BLaER1 treated with 17β-estradiol and CSF1 and Interleukin-3, amounts not matched to agents 10 nM and 100 nM (cell line): ENCODE measurements around the gene ZBTB24.
A peak's percentile ranks its signal among the peaks of the same experiment; 100 is the strongest.

Experiments used
- H3K27ac ChIP-seq, 11 experiments: shearing (Covaris generic); formaldehyde crosslinking; 2 replicates each; pipeline ENCODE4 v1.8.1; 2022
- H3K27me3 ChIP-seq, 11 experiments: shearing (Covaris generic); formaldehyde crosslinking; 2 replicates each; pipeline ENCODE4 v1.8.1; 2022
- H3K36me3 ChIP-seq, 11 experiments: shearing (Covaris generic); formaldehyde crosslinking; 2 replicates each; pipeline ENCODE4 v1.8.1; 2022
- H3K4me1 ChIP-seq, 10 experiments: shearing (Covaris generic); formaldehyde crosslinking; 2 replicates each; pipeline ENCODE4 v1.8.1; 2022
- H3K4me2 ChIP-seq, 11 experiments: shearing (Covaris generic); formaldehyde crosslinking; 2 replicates each; pipeline ENCODE4 v1.8.1; 2022
- H3K4me3 ChIP-seq, 10 experiments: shearing (Covaris generic); formaldehyde crosslinking; 2 replicates each; pipeline ENCODE4 v1.8.1; 2022
- H3K9ac ChIP-seq, 11 experiments: shearing (Covaris generic); formaldehyde crosslinking; 2 replicates each; pipeline ENCODE4 v1.8.1; 2022
- H3K9me3 ChIP-seq, 11 experiments: shearing (Covaris generic); formaldehyde crosslinking; replicated peaks in 1 of 11; 2 replicates each; pipeline ENCODE4 v1.8.1; 2022
- H4K20me1 ChIP-seq, 11 experiments: shearing (Covaris generic); formaldehyde crosslinking; 2 replicates each; pipeline ENCODE4 v1.8.1; 2022
- Cebpa-rat ChIP-seq, 11 experiments: shearing (Covaris generic); IDR thresholded peaks; 2 replicates each; pipeline ENCODE4 v1.8.1; 2022

ZBTB24 gene

DNA sequence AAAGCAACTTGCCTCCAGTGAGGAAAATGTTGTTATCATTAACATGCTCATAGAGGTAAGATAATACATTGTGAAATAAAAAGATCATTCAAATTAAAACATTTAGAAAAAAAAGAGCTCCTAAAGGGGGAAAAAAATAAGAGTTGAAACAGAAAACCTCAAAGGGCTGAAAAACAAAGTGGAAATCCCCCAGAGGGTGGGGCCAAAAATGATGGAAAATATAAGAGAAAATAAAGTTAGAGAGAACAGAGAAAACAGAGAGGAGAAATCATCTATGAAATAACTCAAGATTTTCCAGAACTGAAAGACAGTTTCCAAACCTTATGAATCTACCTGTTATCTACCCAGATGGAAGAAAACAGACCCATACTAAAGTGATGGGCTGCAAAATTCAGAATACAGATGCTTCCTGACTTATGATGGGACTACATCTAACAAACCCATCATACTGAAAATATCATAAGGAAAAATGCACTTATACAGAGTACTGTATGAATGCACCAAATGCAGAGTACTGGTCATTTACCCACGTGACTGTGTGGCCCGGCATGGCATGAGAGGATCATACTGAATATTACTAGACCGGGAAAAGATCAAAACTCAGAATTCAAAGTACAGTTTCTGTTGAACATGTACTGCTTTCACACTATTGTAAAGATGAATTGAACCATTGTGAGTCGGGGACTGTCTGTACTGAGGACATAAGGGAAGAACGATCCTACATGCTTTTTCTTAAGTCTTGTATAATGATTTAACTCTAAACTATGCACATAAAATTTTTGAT lies 4.0 kb downstream of the ZBTB24 start:
- Histone ChIP-seq H3K27me3 (0 out of 22 replicates have a peak, but pooled peaks cover 0 to under 1% (median 0%) of the 10 kb centered on the region in 11 experiments), H3K9ac (peak overlapping the region in 9 of 11 experiments; percentile 1 to 49 (median 30); a peak in 12 of 22 replicates)
- no peak for TF ChIP-seq Cebpa-rat (IDR thresholded peaks at IDR 0.05)

GRCh38 chr6:109478222-109478805 lies 4.7 kb downstream of the ZBTB24 start:
- peaks cover 0 to 4% (median 0%) of the 10 kb centered on the region in 11 experiments; a peak in 4 of 22 replicates for H3K9me3 ChIP-seq
- no peaks in the 10 kb centered on the region for H3K27me3 ChIP-seq
- no peak overlapping the region; a peak in 2 of 22 replicates for H3K27ac ChIP-seq
- peaks cover 57 to 69% (median 63%) of the 10 kb centered on the region in 10 experiments for H3K4me1 ChIP-seq
- H3K4me2 ChIP-seq = peak overlapping the region; percentile 66 to 97 (median 88)
- H3K9ac ChIP-seq = peak overlapping the region in 7 of 11 experiments; percentile 1 to 49 (median 19); a peak in 8 of 22 replicates
- H3K36me3 ChIP-seq = peaks cover 64 to 87% (median 85%) of the 10 kb centered on the region in 11 experiments
- peaks cover 19 to 88% (median 78%) of the 10 kb centered on the region in 11 experiments; a peak in 21 of 22 replicates for H4K20me1 ChIP-seq
- TF ChIP-seq Cebpa-rat (IDR thresholded peaks at IDR 0.05) = no peak
- H3K4me3 ChIP-seq = peak overlapping the region in 9 of 10 experiments; percentile 21 to 98 (median 40); a peak in 11 of 20 replicates

More for the DNA sequence above, 4.0 kb downstream of the ZBTB24 start:
- H3K27ac ChIP-seq = no peak overlapping the region; a peak in 1 of 22 replicates
- H3K36me3 ChIP-seq = peaks cover 57 to 79% (median 77%) of the 10 kb centered on the region in 11 experiments
- peak overlapping the region in 9 of 10 experiments; percentile 22 to 98 (median 46); a peak in 15 of 20 replicates for H3K4me3 ChIP-seq
- peaks cover 52 to 69% (median 64%) of the 10 kb centered on the region in 10 experiments for H3K4me1 ChIP-seq
- H3K4me2 ChIP-seq = peak overlapping the region; percentile 66 to 97 (median 88)
- H4K20me1 ChIP-seq = peaks cover 19 to 80% (median 71%) of the 10 kb centered on the region in 11 experiments; a peak in 21 of 22 replicates
- peaks cover 0 to 4% (median 0%) of the 10 kb centered on the region in 11 experiments; a peak in 4 of 22 replicates for H3K9me3 ChIP-seq

DNA sequence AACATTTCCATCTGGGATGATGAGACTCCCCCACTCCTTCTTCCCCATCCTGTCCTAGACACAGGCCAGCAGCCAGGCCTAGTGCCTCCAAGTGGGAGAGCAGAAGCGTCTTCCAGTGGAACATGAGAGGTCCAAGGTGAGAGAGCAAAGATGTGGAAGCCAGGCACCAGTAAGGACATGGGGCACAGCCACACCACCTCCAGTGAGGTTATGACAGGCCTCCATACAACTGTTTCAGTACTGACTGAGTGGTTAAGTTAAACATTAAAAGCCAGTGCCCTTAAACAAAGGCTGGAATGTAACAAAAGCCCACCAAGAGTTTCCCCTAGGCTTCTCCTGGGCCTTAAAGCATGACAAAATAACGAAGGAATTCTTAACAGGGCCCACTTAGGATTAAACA lies 5.3 kb downstream of the ZBTB24 start:
- H3K36me3 ChIP-seq = peaks cover 70 to 93% (median 90%) of the 10 kb centered on the region in 11 experiments

DNA sequence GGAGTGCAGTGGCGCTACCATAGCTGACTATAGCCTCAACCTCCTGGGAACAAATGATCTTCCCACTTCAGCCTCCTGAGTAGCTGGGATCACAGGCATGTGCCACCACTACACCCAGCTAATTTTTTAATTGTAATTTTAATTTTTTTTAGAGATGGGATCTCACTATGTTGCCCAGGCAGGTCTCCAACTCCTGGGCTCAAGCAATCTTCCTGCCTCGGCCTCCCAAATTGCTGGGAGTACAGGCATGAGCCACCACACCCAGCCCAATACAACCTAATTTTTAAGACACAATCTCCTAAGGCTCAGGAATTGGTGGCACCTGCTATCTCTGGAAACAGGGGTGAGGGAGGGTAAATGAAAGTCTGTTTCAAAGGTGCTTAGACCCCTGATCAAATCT lies 5.8 kb downstream of the ZBTB24 start:
- peak overlapping the region; percentile 66 to 97 (median 88) for H3K4me2 ChIP-seq
- H3K27ac ChIP-seq = no peak overlapping the region
- no peaks in the 10 kb centered on the region for H3K27me3 ChIP-seq
- H4K20me1 ChIP-seq = peaks cover 27 to 99% (median 89%) of the 10 kb centered on the region in 11 experiments; a peak in 21 of 22 replicates
- H3K9ac ChIP-seq = peak overlapping the region in 2 of 11 experiments; percentile 20 to 49; a peak in 2 of 22 replicates
- 0 out of 20 replicates have a peak overlapping the region, but pooled peaks of 2 of the 10 experiments have one; percentile 9 to 98 for H3K4me3 ChIP-seq
- peaks cover 67 to 80% (median 73%) of the 10 kb centered on the region in 10 experiments for H3K4me1 ChIP-seq
- peaks cover 71 to 98% (median 95%) of the 10 kb centered on the region in 11 experiments for H3K36me3 ChIP-seq
- H3K9me3 ChIP-seq = peaks cover 0 to 4% (median 0%) of the 10 kb centered on the region in 11 experiments; a peak in 4 of 22 replicates
- TF ChIP-seq Cebpa-rat (IDR thresholded peaks at IDR 0.05) = no peak

More for the DNA sequence above, 5.3 kb downstream of the ZBTB24 start:
- Histone ChIP-seq H3K27me3 (no peaks in the 10 kb centered on the region), H3K4me1 (peaks cover 62 to 75% (median 69%) of the 10 kb centered on the region in 10 experiments), H3K9ac (peak overlapping the region in 3 of 11 experiments; percentile 2 to 49 (median 20); a peak in 4 of 22 replicates), H3K4me3 (peak overlapping the region in 6 of 10 experiments; percentile 9 to 98 (median 18); a peak in 4 of 20 replicates), H3K27ac (no peak overlapping the region; a peak in 1 of 22 replicates), H4K20me1 (peaks cover 24 to 94% (median 84%) of the 10 kb centered on the region in 11 experiments; a peak in 21 of 22 replicates), H3K4me2 (peak overlapping the region; percentile 66 to 97 (median 88)), H3K9me3 (peaks cover 0 to 4% (median 0%) of the 10 kb centered on the region in 11 experiments; a peak in 4 of 22 replicates)
- no peak for TF ChIP-seq Cebpa-rat (IDR thresholded peaks at IDR 0.05)

GRCh38 chr6:109475625-109476024 lies 7.4 kb downstream of the ZBTB24 start:
- no peak overlapping the region for H3K4me3 ChIP-seq
- peaks cover 60 to 73% (median 66%) of the 10 kb centered on the region in 10 experiments for H3K4me1 ChIP-seq
- no peaks in the 10 kb centered on the region for H3K27me3 ChIP-seq
- H4K20me1 ChIP-seq = peaks cover 37 to 100% (median 89%) of the 10 kb centered on the region in 11 experiments; a peak in 21 of 22 replicates
- no peak overlapping the region for H3K27ac ChIP-seq
- no peak for TF ChIP-seq Cebpa-rat (IDR thresholded peaks at IDR 0.05)
- H3K9me3 ChIP-seq = peaks cover 0 to 4% (median 0%) of the 10 kb centered on the region in 11 experiments; a peak in 4 of 22 replicates
- peak overlapping the region in 1 of 11 experiments; percentile 14; a peak in 1 of 22 replicates for H3K9ac ChIP-seq
- peaks cover 73 to 100% (median 97%) of the 10 kb centered on the region in 11 experiments for H3K36me3 ChIP-seq
- no peak overlapping the region for H3K4me2 ChIP-seq

- Histone ChIP-seq H3K27me3 (no peaks in the 10 kb centered on the region), H3K4me1 (peaks cover 54 to 66% (median 60%) of the 10 kb centered on the region in 10 experiments), H3K9me3 (no peaks in the 10 kb centered on the region; a peak in 1 of 22 replicates), H3K36me3 (peaks cover 75 to 100% (median 97%) of the 10 kb centered on the region in 11 experiments), H3K4me3 (no peak overlapping the region), H4K20me1 (peaks cover 31 to 100% (median 89%) of the 10 kb centered on the region in 11 experiments; a peak in 21 of 22 replicates), H3K27ac (no peak overlapping the region), H3K9ac (no peak overlapping the region), H3K4me2 (no peak overlapping the region)
- no peak for TF ChIP-seq Cebpa-rat (IDR thresholded peaks at IDR 0.05)
These were observed 8.0 kb downstream of the ZBTB24 start for GRCh38 chr6:109474995-109475394.

GRCh38 chr6:109473120-109473519 lies 9.9 kb downstream of the ZBTB24 start:
- H3K27me3 ChIP-seq = no peaks in the 10 kb centered on the region
- peak overlapping the region; percentile 47 to 87 (median 64); a peak in 21 of 22 replicates for H3K4me2 ChIP-seq
- no peaks in the 10 kb centered on the region for H3K9me3 ChIP-seq
- H3K27ac ChIP-seq = 0 out of 22 replicates have a peak overlapping the region, but pooled peaks of 1 of the 11 experiments have one; percentile 12
- H3K9ac ChIP-seq = 0 out of 22 replicates have a peak overlapping the region, but pooled peaks of 2 of the 11 experiments have one; percentile 34 to 42
- H3K36me3 ChIP-seq = peaks cover 90 to 100% (median 100%) of the 10 kb centered on the region in 11 experiments
- H3K4me3 ChIP-seq = no peak overlapping the region
- peaks cover 29 to 100% (median 90%) of the 10 kb centered on the region in 11 experiments; a peak in 21 of 22 replicates for H4K20me1 ChIP-seq
- TF ChIP-seq Cebpa-rat (IDR thresholded peaks at IDR 0.05) = no peak
- peaks cover 35 to 48% (median 41%) of the 10 kb centered on the region in 10 experiments for H3K4me1 ChIP-seq
